ENCODE results near the gene GRID1.

GRCh38 chr10:85674851-85675250 lies 691.7 kb downstream of the GRID1 start:
- TF ChIP-seq IRF2 (CRISPR knock-in tag; IDR thresholded peaks at IDR 0.05; ENCODE audit: borderline replicate concordance, low read depth): no peak
- TF ChIP-seq, protein P1, sequence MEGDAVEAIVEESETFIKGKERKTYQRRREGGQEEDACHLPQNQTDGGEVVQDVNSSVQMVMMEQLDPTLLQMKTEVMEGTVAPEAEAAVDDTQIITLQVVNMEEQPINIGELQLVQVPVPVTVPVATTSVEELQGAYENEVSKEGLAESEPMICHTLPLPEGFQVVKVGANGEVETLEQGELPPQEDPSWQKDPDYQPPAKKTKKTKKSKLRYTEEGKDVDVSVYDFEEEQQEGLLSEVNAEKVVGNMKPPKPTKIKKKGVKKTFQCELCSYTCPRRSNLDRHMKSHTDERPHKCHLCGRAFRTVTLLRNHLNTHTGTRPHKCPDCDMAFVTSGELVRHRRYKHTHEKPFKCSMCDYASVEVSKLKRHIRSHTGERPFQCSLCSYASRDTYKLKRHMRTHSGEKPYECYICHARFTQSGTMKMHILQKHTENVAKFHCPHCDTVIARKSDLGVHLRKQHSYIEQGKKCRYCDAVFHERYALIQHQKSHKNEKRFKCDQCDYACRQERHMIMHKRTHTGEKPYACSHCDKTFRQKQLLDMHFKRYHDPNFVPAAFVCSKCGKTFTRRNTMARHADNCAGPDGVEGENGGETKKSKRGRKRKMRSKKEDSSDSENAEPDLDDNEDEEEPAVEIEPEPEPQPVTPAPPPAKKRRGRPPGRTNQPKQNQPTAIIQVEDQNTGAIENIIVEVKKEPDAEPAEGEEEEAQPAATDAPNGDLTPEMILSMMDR (IDR thresholded peaks at IDR 0.05): no peak
- TF ChIP-seq NFYB (CRISPR knock-in tag; conservative IDR thresholded peaks at IDR 0.05; ENCODE audit: low read depth): no peak
- TF ChIP-seq, protein P2, sequence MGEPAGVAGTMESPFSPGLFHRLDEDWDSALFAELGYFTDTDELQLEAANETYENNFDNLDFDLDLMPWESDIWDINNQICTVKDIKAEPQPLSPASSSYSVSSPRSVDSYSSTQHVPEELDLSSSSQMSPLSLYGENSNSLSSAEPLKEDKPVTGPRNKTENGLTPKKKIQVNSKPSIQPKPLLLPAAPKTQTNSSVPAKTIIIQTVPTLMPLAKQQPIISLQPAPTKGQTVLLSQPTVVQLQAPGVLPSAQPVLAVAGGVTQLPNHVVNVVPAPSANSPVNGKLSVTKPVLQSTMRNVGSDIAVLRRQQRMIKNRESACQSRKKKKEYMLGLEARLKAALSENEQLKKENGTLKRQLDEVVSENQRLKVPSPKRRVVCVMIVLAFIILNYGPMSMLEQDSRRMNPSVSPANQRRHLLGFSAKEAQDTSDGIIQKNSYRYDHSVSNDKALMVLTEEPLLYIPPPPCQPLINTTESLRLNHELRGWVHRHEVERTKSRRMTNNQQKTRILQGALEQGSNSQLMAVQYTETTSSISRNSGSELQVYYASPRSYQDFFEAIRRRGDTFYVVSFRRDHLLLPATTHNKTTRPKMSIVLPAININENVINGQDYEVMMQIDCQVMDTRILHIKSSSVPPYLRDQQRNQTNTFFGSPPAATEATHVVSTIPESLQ (CRISPR knock-in tag; IDR thresholded peaks at IDR 0.05): no peak
- no peak for TF ChIP-seq ZNF138 (CRISPR knock-in tag; conservative IDR thresholded peaks at IDR 0.05)
- TF ChIP-seq MAX (CRISPR knock-in tag; IDR thresholded peaks at IDR 0.05): no peak
- TF ChIP-seq, protein P3, sequence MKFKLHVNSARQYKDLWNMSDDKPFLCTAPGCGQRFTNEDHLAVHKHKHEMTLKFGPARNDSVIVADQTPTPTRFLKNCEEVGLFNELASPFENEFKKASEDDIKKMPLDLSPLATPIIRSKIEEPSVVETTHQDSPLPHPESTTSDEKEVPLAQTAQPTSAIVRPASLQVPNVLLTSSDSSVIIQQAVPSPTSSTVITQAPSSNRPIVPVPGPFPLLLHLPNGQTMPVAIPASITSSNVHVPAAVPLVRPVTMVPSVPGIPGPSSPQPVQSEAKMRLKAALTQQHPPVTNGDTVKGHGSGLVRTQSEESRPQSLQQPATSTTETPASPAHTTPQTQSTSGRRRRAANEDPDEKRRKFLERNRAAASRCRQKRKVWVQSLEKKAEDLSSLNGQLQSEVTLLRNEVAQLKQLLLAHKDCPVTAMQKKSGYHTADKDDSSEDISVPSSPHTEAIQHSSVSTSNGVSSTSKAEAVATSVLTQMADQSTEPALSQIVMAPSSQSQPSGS (CRISPR knock-in tag; IDR thresholded peaks at IDR 0.05; ENCODE audit: borderline replicate concordance, low read depth): no peak
- no peak for TF ChIP-seq ATF3 (CRISPR knock-in tag; conservative IDR thresholded peaks at IDR 0.05)
- no peak for TF ChIP-seq ZNF263 (CRISPR knock-in tag; IDR thresholded peaks at IDR 0.05; ENCODE audit: low read depth)
- no peak for TF ChIP-seq KAT7 (CRISPR knock-in tag; IDR thresholded peaks at IDR 0.05; ENCODE audit: borderline replicate concordance)

Data from WTC11 (cell line).